Hematopoietic multipotent progenitor cell treated with erythropoietin and hydrocortisone succinate and interleukin-3 and kit ligand, for 8 days (in vitro differentiated cells): ENCODE results near the gene KLHDC8A.
"Not testable (repeated sequence)": the region's sequence is repeated elsewhere in the genome, so short reads cannot be mapped to it uniquely, and the experiment has no call there.

Experiments
- DNase-seq: peaks from one replicate; pipeline ENCODE4 v3.0.0-alpha.2; 2015

KLHDC8A gene, protein sequence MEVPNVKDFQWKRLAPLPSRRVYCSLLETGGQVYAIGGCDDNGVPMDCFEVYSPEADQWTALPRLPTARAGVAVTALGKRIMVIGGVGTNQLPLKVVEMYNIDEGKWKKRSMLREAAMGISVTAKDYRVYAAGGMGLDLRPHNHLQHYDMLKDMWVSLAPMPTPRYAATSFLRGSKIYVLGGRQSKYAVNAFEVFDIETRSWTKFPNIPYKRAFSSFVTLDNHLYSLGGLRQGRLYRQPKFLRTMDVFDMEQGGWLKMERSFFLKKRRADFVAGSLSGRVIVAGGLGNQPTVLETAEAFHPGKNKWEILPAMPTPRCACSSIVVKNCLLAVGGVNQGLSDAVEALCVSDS

GRCh38 chr1:205356440-205357139 is at the start of gene KLHDC8A:
KLHDC8A (minus strand) TSS chr1:205356922; CDS start chr1:205343604, 13,318 bp downstream.
- DNase-seq, result no peak

DNA sequence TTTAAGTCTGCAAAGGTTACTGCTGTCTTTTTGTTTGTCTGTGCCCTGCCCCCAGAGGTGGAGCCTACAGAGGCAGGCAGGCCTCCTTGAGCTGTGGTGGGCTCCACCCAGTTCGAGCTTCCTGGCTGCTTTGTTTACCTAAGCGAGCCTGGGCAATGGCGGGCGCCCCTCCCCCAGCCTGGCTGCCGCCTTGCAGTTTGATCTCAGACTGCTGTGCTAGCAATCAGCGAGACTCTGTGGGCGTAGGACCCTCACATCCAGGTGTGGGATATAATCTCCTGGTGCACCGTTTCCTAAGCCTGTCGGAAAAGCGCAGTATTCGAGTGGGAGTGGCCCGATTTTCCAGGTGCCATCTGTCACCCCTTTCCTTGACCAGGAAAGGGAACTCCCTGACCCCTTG is 49.5 kb upstream of the KLHDC8A start:
- not testable (repeated sequence) for DNase-seq

- DNase-seq, result not testable (repeated sequence)
Observed at GRCh38 chr1:205404484-205404883, 47.8 kb upstream of the KLHDC8A start.

DNA sequence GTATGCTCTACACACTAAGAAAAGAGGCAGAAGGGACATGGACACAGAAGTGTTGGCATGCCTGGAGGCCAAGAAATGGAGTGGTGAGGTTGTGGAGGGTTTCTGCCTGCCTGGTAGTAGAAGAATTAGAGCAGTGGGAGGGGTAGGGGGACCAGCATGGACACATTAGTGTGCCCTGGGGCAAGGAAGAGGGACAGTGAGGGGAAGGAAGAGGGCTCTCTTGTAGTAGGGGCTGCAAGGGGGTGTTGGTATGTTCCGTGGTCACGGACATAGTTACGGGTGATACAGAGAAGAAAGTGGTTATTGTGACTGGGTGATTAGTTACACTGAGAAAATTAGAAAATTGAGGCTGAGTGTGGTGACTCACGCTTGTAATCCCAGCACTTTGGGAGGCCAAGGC is 41.9 kb upstream of the KLHDC8A start:
- DNase-seq, result no peak

GRCh38 chr1:205396967-205397616 is 40.4 kb upstream of the KLHDC8A start:
- peak; percentile 53 for DNase-seq

DNA sequence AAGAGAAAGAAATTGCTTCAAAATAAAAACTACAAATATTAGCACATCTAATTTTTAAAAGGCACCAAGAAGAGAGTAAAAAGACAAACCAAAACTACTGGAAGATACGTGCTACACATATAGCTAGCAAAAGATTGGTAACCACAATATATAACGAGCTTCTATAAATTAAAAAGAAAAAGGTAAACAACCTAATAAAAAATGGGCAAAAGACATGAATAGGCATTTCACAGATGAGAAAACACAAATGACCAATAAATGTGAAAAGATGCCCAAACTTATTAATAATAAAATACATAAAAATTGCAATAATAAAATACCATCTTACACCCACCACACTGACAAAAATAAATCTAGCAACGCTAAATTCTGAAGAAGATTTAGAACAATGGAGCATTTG is 38.9 kb upstream of the KLHDC8A start:
- DNase-seq, result no peak

DNA sequence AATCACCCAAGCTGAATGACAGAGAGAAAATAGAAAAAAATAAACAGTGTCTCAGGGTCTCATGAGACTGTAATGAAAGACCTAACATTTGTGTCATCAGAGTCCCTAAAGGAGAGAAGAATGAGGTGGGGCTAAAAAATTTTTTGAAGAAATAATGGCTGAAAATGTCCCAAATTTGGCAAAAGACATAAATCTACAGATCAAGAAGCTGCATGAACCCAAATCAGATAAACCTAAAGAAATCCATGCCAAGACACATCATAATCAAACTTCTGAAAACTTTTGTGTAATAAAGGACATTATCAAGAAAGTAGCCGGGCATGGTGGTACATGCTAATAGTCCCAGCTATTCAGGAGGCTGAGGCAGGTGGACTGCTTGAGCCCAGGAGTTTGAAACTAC is 35.9 kb upstream of the KLHDC8A start:
- no peak for DNase-seq

DNA sequence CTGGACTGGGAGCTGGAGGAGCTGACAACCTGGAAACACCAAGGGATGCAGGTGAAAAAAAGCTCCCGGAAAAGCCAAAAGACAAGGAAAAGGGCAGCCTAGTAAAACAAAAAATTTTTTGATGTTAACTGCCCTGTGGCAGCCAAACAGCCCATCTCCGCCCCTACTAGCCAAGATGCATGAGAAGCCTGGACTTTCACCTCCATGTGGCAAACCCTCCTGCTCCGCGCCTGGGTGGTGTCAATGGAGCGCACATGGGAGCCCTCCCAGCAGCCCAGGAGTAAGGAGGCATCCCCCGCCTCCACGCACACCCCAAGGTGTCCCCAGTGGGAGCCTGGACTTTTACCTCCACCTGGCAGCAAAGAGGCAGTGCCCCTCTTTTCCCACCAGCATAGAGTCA is 34.7 kb upstream of the KLHDC8A start:
- DNase-seq, result no peak

DNA sequence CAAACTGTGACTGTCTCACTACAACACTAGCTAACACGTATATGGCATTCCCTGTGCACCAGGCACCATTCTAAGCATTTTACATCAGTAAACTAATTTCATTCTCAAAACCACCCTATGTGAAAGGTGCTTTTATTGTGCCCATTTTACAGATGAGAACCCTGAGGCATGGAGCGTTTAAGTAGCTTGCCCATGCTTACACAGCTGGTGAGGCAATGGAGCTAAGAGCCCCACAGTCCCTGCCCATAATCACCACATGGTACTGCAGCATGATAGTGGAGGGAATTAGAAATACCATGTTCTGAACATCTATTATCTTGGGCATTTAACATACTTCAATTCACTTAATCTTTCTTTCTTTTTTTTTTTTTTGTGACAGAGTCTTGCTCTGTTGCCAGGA is 31.1 kb upstream of the KLHDC8A start:
- DNase-seq, result no peak

- DNase-seq, result not testable (repeated sequence)
Observed at GRCh38 chr1:205382990-205383389, 26.3 kb upstream of the KLHDC8A start.

GRCh38 chr1:205382561-205382960 is 25.8 kb upstream of the KLHDC8A start:
- no peak for DNase-seq

DNA sequence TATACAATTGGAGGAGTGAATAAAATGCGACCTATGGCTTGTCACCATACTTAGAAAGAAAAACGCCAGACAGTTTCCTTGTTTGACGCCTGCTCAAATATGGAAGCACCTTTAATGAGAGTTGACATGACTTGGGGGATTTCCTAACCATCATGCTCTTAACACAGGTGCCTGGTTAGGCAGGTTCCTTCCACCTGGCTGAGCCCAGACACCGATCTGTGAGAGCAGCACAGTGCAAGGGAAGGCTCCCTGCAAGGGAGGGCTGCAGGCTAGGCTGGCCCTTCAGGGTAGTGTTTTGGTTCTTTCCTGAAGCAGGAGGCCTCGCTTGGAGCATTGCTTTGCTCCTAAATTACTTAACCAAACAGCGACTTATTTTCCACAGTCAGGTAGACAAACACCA is 24.6 kb upstream of the KLHDC8A start:
- no peak for DNase-seq

DNA sequence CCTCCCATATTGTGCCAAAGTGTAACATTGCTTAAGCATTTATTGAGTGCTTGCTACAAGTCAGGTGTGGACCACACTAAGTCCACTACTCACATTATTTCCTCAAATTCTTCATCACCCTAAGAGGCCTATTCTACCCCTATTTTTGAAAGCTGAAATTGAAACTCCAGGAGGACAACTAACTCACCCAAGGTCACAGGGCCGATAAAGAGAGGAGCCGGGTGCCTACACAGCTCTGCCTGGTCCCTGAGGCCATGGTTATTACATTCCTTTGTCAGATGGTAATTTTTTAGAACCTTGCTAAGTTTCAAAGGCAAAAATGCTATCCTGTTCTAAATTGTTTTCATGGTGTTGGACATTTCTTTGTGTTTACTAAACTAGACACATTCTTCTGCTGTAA is 24.2 kb upstream of the KLHDC8A start:
- DNase-seq, result no peak

GRCh38 chr1:205379056-205379455 is 22.3 kb upstream of the KLHDC8A start:
- no peak for DNase-seq

- no peak for DNase-seq
Observed at GRCh38 chr1:205377355-205377754, 20.6 kb upstream of the KLHDC8A start.

DNA sequence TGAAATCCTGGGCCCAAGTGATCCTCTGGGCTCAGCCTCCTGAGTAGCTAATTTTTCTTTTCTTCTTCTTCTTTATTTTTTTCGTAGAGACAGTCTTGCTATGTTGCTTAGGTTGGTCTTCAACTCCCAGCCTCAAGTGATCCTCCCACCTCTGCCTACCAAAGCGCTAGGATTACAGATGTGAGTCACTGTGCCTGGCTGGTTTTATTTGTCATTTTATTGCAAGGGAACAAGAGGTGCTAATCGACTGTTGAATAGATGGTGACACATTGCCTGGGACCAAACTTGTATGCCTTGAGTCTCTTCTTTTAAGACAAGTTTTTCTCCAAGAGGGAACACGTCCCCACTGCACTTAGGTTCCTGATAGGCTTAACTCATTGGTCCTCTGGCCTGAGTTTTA is 20.0 kb upstream of the KLHDC8A start:
- no peak for DNase-seq

DNA sequence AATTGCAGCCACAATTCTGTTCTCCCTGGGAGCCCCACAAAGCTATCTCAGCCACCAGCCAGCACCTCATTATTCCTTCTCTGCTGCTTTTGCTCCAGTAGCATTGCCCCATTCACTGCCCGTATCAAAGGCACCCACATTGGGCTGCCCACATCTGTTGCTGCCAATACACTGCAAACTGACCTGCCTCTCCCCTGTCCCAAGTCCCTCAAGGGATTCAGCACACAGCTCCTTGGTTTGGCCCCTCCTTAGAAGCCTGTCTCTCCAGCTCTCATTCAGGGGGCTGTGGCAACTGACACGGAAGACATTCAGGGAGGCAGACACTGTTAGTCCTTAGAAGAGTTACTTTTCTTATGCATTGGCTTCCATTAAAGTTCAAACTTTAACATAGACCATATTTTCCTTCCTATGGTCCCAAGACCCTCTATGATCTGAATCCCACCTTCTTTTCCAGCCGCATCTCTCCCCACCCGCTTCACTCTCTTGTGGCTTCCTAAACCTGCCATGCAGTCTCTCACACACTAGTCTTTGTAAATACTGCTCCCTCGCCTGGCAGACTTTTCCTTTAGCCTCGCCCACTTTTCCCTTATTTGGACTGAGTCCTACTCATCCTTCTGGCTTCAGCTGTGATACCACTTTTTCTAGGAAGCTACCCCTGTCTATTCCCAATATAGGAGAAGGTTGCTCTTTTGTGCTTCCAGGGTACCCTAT is 19.3 kb upstream of the KLHDC8A start:
- DNase-seq, result no peak

GRCh38 chr1:205374210-205375078 is 17.7 kb upstream of the KLHDC8A start:
- DNase-seq, result no peak

- DNase-seq, result no peak
Observed at GRCh38 chr1:205373798-205374175, 17.1 kb upstream of the KLHDC8A start.

DNA sequence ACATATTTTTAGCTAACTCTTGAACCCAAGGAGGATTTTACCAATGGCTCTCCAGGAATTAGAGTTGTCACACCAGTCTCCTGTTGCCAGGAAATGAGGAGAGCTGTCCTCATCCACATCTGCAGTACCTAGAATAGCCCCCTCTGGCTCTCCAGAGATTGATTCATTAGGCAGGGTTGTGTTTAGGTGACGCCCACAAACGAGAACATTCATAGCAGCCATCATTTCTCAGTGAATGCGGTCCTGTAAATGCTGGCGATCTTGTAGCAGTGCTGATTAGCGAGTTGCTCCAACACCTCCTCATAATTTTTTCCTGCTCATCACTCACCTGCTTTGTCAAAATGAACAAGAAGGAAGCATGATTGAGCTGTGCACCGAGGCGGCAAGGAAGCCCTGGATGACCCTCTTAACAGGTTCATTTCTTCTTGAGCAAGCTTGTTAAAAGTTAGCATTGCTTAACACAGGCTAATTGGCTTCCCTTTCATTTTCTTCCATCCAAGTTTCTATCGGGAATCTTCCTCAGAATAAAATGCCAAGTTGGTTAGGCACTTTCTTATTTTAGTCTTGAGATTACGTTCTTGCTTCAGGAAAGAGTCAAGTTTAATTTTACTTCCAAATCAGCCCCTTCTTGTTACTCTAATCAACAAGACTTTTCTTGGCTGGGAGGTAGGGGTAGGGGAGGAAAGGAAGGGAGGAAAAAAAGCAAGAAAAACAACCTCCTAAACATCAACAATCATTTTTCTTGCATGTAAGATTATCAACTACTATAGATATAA is 16.5 kb upstream of the KLHDC8A start:
- no peak for DNase-seq

- no peak for DNase-seq
Observed at GRCh38 chr1:205371871-205372660, 15.3 kb upstream of the KLHDC8A start.
